Breast epithelium (tissue), 3 donors: ENCODE results near the gene IL22.

Source experiments
- POLR2A ChIP-seq: fragments of 450-650 bp; IDR thresholded peaks from one replicate; pipeline ENCODE4 v1.6.1; 2016; ENCODE audit warnings: antibody characterized with exemption, mild to moderate bottlenecking, moderate library complexity
- POLR2AphosphoS5 ChIP-seq, 3 donors: sonication (generic); formaldehyde crosslinking; IDR thresholded peaks; one replicate each; pipeline ENCODE4 v1.6.1; 2017; ENCODE audit warnings: antibody characterized with exemption in 3 of 3
- TF ChIP-seq, protein P1 (sequence below), 3 donors: fragments of 450-650 bp; IDR thresholded peaks; one replicate each; pipeline ENCODE4 v1.5.1; 2016 to 2017; ENCODE audit warnings: antibody characterized with exemption in 3 of 3, mild to moderate bottlenecking in 3 of 3, moderate library complexity in 3 of 3

GRCh38 chr12:68234140-68234539, 19.3 kb downstream of the IL22 start:
- TF ChIP-seq POLR2AphosphoS5 (IDR thresholded peaks at IDR 0.05) (no peak), POLR2A (no peak)
- TF ChIP-seq, protein P1, sequence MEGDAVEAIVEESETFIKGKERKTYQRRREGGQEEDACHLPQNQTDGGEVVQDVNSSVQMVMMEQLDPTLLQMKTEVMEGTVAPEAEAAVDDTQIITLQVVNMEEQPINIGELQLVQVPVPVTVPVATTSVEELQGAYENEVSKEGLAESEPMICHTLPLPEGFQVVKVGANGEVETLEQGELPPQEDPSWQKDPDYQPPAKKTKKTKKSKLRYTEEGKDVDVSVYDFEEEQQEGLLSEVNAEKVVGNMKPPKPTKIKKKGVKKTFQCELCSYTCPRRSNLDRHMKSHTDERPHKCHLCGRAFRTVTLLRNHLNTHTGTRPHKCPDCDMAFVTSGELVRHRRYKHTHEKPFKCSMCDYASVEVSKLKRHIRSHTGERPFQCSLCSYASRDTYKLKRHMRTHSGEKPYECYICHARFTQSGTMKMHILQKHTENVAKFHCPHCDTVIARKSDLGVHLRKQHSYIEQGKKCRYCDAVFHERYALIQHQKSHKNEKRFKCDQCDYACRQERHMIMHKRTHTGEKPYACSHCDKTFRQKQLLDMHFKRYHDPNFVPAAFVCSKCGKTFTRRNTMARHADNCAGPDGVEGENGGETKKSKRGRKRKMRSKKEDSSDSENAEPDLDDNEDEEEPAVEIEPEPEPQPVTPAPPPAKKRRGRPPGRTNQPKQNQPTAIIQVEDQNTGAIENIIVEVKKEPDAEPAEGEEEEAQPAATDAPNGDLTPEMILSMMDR (IDR thresholded peaks at IDR 0.05), result no peak
